Hepatocyte (in vitro differentiated cells): Measurements from ENCODE around the gene ARHGEF1.

ENCODE experiments used
- CTCF ChIP-seq: fragments of 200-600 bp; sonication (generic); IDR thresholded peaks from 2 replicates; pipeline ENCODE4 v1.5.1; 2016; ENCODE audit warnings: antibody characterized with exemption, mild to moderate bottlenecking; ENCODE audit not compliant: poor library complexity
- EZH2phosphoT487 ChIP-seq: fragments of 200-600 bp; sonication (generic); IDR thresholded peaks from one replicate; pipeline ENCODE4 v1.6.1; 2018; ENCODE audit warnings: antibody characterized with exemption, mild to moderate bottlenecking, low read depth, moderate library complexity; ENCODE audit not compliant: unreplicated experiment, severe bottlenecking

- no peak for TF ChIP-seq CTCF
- no peak for TF ChIP-seq EZH2phosphoT487
These were observed 11.4 kb downstream of the ARHGEF1 start for GRCh38 chr19:41894350-41894749.
